H1 (cell line): ENCODE results near the gene ICOSLG. TPM values are rescaled to one million over a fixed set of nuclear protein-coding genes. Genes with fewer than 3 reads are reported as not detected.

Experiments used
- CEBPB ChIP-seq: IDR thresholded peaks from 2 replicates; pipeline ENCODE4 v1.6.1; 2012; ENCODE audit warnings: low read depth, low read length
- SIRT6 ChIP-seq: IDR thresholded peaks from one replicate; pipeline ENCODE4 v1.7.1; 2012; ENCODE audit warnings: low read length, inconsistent platforms
- TAF7 ChIP-seq: optimal IDR thresholded peaks from 2 replicates; pipeline ENCODE3; 2011; ENCODE audit warnings: low read depth, mild to moderate bottlenecking, inconsistent platforms, low read length, moderate library complexity, borderline replicate concordance
- YY1 ChIP-seq: IDR thresholded peaks from 2 replicates; pipeline ENCODE4 v1.6.1; 2011; ENCODE audit warnings: low read depth, mild to moderate bottlenecking, low read length
- ZNF274 ChIP-seq: IDR thresholded peaks from 2 replicates; pipeline ENCODE4 v1.7.0; 2012; ENCODE audit warnings: low read length, borderline replicate concordance; ENCODE audit errors: extremely low read depth
- polyA plus RNA-seq, 7 experiments: library from polyadenylated mRNA; depleted of rRNA in 3 of 7; stranded (reverse) in 5 of 7; unstranded in 2 of 7; fragments of >200 nt in 5 of 7; fragments of 200-250 nt in 2 of 7; gene quantifications; 1 replicate in 5 of 7; 2 replicates in 1 of 7; 4 replicates in 1 of 7; pipeline versions ENCODE4 v1.2.1 to v1.2.3, GENCODE V29; 2011 to 2013; ENCODE audit warnings: missing spikeins in 2 of 7, mixed read lengths in 2 of 7
- total RNA-seq: library from RNA; stranded (reverse); fragmentation: NEBNext Ultra II Directional; extraction: Animal tissue kit (Norgen Biotek cat#: 25700); gene quantifications from 2 replicates; pipeline ENCODE4 v1.2.1, GENCODE V29; 2021

The ICOSLG gene
- total and polyA plus RNA-seq, 2 of the 8 experiments (the other 6 are each of a cell fraction or from before 2014, with no cell fraction given) = 2.3 to 5.5 TPM

GRCh38 chr21:44265734-44266270 is 25.1 kb upstream of the ICOSLG start (continued):
- TF ChIP-seq TAF7 = no peak
- no peak for TF ChIP-seq CEBPB
- TF ChIP-seq YY1 = no peak
- TF ChIP-seq ZNF274 = no peak
- no peak for TF ChIP-seq SIRT6
